Limb (tissue), 2 donors: Measurements from ENCODE around the gene LDLRAD4.

Source experiments
- DNase-seq, 2 donors: peaks; one replicate each; pipeline ENCODE4 v3.0.0-alpha.2; 2016; ENCODE audit errors: extremely low spot score in 2 of 2

LDLRAD4 gene

GRCh38 chr18:13302457-13303225, 84.1 kb downstream of the LDLRAD4 start:
- DNase-seq, result peak; percentile 62 to 63

- DNase-seq, result no peak
Measured at GRCh38 chr18:13303756-13304364, 85.3 kb downstream of the LDLRAD4 start.

- DNase-seq, result no peak
Measured at GRCh38 chr18:13305301-13305700, 86.7 kb downstream of the LDLRAD4 start.

GRCh38 chr18:13306583-13306982, 88.0 kb downstream of the LDLRAD4 start:
- no peak for DNase-seq

GRCh38 chr18:13308369-13308768, 89.8 kb downstream of the LDLRAD4 start:
- DNase-seq, result no peak

- DNase-seq, result no peak
Measured at GRCh38 chr18:13309031-13309747, 90.6 kb downstream of the LDLRAD4 start.

GRCh38 chr18:13309748-13310670, 91.4 kb downstream of the LDLRAD4 start:
- DNase-seq, result no peak

- no peak for DNase-seq
Measured at GRCh38 chr18:13311193-13311592, 92.6 kb downstream of the LDLRAD4 start.

- DNase-seq, result no peak
Measured at GRCh38 chr18:13312515-13312914, 94.0 kb downstream of the LDLRAD4 start.

GRCh38 chr18:13313006-13313686, 94.6 kb downstream of the LDLRAD4 start:
- no peak for DNase-seq

GRCh38 chr18:13315000-13315399, 96.4 kb downstream of the LDLRAD4 start:
- no peak for DNase-seq

- DNase-seq, result no peak
Measured at GRCh38 chr18:13316063-13316462, 97.5 kb downstream of the LDLRAD4 start.

- DNase-seq, result no peak
Measured at GRCh38 chr18:13317801-13318200, 99.2 kb downstream of the LDLRAD4 start.

- DNase-seq, result no peak
Measured at GRCh38 chr18:13318731-13319501, 100.4 kb downstream of the LDLRAD4 start.

- DNase-seq, result no peak
Measured at GRCh38 chr18:13319629-13320028, 101.1 kb downstream of the LDLRAD4 start.

- no peak for DNase-seq
Measured at GRCh38 chr18:13320096-13320495, 101.5 kb downstream of the LDLRAD4 start.

GRCh38 chr18:13320891-13321425, 102.4 kb downstream of the LDLRAD4 start:
- no peak for DNase-seq

GRCh38 chr18:13321923-13322322, 103.4 kb downstream of the LDLRAD4 start:
- no peak for DNase-seq

- DNase-seq, result no peak
Measured at GRCh38 chr18:13323186-13323585, 104.6 kb downstream of the LDLRAD4 start.

- DNase-seq, result no peak
Measured at GRCh38 chr18:13324880-13325279, 106.3 kb downstream of the LDLRAD4 start.
